LNCAP (cell line): ENCODE data around the gene IL4I1.

Experiments
- CTCF ChIP-seq: fragments of 450-650 bp; IDR thresholded peaks from 2 replicates; pipeline ENCODE4 v1.5.1; 2017; ENCODE audit warnings: mild to moderate bottlenecking

The IL4I1 gene

GRCh38 chr19:49933643-49934042 lies 37.0 kb upstream of the IL4I1 start:
- no peak for TF ChIP-seq CTCF

GRCh38 chr19:49932731-49933131 lies 36.0 kb upstream of the IL4I1 start:
- no peak for TF ChIP-seq CTCF

- no peak for TF ChIP-seq CTCF
These were observed 35.4 kb upstream of the IL4I1 start for GRCh38 chr19:49932041-49932451.

GRCh38 chr19:49931293-49932040 lies 34.8 kb upstream of the IL4I1 start:
- TF ChIP-seq CTCF = no peak

- TF ChIP-seq CTCF = no peak
These were observed 33.9 kb upstream of the IL4I1 start for GRCh38 chr19:49930483-49931011.

GRCh38 chr19:49929611-49930482 lies 33.2 kb upstream of the IL4I1 start:
- TF ChIP-seq CTCF = no peak

- TF ChIP-seq CTCF = no peak
These were observed 32.5 kb upstream of the IL4I1 start, which contains the start of the genes ATF5 and NUP62 for GRCh38 chr19:49929121-49929610. Gene ATF5 (plus strand): TSS chr19:49929205. CDS start chr19:49930851, 1,646 bp downstream. Gene NUP62 (minus strand): TSS chr19:49929504. CDS start chr19:49909807, 19,697 bp downstream.
